TTC549 (cell line): Measurements from ENCODE around the gene SDR42E2.
"Not testable (repeated sequence)": the region's sequence is repeated elsewhere in the genome, so short reads cannot be mapped to it uniquely, and the experiment has no call there.

Experiments
- FAIRE-seq: peaks from 2 replicates; lab custom pipeline; 2012; peaks lifted over from hg19 to GRCh38; lab: Jason Lieb, UNC

Gene SDR42E2

DNA sequence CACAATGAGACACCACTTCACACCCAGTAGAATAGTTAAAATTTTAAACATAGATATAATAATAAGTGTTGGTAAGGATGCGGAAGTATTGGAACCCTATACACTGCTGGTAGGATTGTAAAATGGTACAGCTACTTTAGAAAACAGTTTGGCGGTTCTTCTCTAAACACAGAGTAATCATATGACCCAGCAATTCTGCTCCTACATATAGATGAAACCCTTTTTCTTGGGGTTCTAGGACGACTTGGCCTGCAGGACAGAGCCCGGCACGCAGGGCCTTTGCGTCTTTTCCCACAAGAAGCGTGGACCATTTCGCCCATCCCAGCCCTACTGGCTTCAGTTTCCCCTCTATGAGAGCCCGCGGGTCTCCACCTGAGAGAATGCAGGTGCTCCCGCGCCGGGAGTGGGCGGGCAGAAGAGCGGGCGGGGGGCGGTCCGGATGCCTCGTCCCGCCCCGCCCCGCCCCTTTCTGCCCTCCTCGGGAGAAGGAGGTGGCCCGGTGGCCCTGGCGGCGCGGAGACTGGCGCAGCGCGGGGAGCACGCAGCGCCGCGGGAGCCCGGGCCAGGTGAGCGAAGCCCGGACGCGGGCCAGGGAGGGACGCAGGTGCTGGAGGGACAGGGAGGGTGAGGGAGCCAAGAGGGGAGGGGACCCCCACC lies at the start of gene SDR42E2:
TSS of gene SDR42E2 (plus strand) at position 508 of the 657 bp plus-strand sequence. CDS start 3,077 bp downstream, outside the sequence.
- no peak for FAIRE-seq

GRCh38 chr16:22116095-22116700 lies 46.1 kb upstream of the SDR42E2 start:
- no peak for FAIRE-seq

- FAIRE-seq = no peak
These were observed 44.7 kb upstream of the SDR42E2 start for GRCh38 chr16:22117609-22118008.

DNA sequence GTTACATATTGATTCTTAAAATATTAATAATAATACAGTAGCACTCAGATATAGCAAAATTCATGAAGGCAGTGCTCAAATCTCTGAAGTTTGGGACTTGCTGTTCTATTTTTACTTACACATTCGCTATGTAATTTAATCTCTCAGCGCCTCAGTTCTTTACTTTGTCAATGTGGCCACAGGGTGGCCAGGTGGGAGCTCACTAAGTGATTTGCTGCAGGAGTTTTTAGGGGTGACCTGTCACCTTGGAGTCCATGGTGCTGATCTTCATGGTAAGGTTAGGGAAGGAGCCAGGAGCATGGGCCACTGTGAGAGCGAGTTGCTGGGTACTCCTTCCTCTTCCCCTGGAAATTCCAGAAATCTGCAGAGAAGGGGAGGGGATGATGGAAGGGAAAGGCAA lies 41.9 kb upstream of the SDR42E2 start:
- no peak for FAIRE-seq

DNA sequence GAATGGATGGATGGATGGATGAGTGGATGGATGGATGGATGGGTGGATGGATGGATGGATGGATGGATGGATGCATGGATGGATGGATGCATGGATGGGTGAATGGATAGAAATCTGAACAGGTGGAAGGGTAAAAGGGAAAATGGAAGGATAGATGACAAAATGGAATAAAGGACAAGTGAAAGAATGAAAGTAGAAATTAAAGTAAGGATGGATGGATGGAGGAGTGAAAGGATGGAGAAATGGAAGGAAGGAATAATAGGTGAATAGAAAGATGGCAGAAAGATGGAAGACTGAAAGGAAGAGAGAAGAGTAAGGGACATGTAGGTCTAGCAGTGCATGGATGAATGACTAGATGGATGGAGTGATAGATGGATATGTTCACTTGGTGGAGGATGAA lies 40.1 kb upstream of the SDR42E2 start:
- no peak for FAIRE-seq

- FAIRE-seq = no peak
These were observed 39.2 kb upstream of the SDR42E2 start for GRCh38 chr16:22123146-22123545.

- FAIRE-seq = no peak
These were observed 38.4 kb upstream of the SDR42E2 start for GRCh38 chr16:22123759-22124490.

DNA sequence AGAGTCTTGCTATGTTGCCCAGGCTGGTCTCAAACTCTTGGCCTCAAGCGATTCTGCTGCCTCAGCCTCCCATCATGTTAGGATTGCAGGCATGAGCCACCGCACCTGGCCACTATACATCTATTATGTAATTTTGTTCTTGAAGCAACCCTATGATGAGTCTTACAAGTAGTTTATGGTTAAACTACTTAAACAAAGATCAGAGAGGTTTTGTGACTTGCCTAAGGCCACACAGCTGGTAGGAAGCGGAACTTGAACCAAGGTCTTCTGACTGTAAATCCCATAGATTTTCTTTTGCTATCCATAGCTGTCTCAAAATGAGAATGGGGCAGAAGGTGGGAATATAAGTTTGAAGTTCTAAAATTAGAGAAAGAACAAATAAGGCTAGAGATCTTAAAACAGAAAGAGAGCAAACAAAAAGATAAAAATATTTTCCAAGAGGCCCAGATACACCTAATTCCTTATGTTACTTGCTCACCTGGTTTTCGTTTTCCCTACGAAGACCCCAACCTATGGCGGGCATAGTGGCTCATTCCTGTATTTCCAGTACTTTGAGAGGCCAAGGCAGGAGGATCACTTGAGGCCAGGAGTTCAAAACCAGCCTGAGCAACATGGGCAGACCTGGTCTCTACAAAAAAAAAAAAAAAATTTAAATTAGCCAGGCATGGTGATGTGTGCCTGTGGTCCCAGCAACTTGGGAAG lies 37.6 kb upstream of the SDR42E2 start:
- FAIRE-seq = no peak

- no peak for FAIRE-seq
These were observed 36.2 kb upstream of the SDR42E2 start for GRCh38 chr16:22126037-22126558.

- not testable (repeated sequence) for FAIRE-seq
These were observed 33.8 kb upstream of the SDR42E2 start for GRCh38 chr16:22128537-22128936.

GRCh38 chr16:22130528-22130927 lies 31.8 kb upstream of the SDR42E2 start:
- FAIRE-seq = no peak

GRCh38 chr16:22132801-22133200 lies 29.5 kb upstream of the SDR42E2 start:
- no peak for FAIRE-seq

DNA sequence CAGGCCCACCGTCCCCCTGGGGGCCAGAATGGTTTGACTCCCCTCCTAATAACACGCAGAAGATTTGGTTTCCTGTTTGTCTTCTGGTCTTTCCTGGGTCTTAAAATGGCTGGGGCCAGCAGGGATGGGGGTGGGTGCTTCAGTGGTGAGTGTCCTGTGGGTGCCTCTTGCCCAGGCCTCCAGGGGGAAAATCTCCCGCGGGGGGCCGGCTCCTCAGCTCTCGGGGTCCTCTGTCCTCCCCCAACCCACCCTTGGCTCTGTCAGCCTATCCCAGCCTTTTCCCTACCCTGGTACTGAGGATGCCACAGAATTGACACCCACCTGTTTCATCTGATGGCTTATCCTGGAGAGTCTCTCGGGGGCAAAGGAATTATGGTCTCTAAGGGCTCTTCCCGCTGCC lies 23.8 kb upstream of the SDR42E2 start:
- no peak for FAIRE-seq

GRCh38 chr16:22139008-22139407 lies 23.3 kb upstream of the SDR42E2 start:
- FAIRE-seq = no peak

DNA sequence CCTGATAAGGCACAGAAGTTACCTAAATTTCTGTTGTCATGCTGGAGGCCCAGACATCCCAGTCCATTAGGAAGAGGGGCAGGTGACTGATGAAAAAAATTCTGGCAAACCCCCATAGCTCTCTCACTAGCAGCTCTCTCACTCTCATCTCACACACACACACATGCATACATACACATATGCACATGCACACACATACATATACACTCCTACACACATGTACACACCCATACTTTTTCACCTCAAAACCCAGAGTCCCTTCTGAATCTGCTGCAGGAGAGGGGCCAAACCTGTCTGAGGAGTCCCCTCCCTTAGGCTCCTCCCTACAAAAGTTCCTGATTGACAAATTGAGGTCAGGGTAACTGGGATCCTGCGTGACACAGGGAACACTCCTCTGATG lies 22.6 kb upstream of the SDR42E2 start:
- FAIRE-seq = no peak

DNA sequence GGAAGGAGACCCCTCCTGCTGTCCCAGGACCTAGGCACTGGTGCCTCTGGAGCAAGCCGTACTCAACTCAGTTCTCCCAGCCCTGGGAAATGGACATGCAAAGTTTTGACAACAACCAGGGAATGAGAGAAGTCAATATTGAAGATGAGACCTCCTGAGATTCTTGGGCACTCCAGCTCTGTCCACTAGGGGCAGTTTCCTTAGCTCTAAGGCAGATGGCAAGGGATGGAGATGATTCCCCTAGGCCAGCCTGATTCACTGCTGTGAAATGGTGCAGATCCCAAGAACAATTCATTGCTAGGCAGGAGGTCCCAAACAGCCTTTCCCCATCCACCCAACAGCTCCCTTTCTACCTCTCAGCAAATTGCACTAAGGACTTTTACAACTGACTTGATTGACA lies 20.5 kb upstream of the SDR42E2 start:
- FAIRE-seq = no peak

- no peak for FAIRE-seq
These were observed 17.8 kb upstream of the SDR42E2 start for GRCh38 chr16:22144520-22144919.

GRCh38 chr16:22147853-22148252 lies 14.5 kb upstream of the SDR42E2 start:
- no peak for FAIRE-seq

DNA sequence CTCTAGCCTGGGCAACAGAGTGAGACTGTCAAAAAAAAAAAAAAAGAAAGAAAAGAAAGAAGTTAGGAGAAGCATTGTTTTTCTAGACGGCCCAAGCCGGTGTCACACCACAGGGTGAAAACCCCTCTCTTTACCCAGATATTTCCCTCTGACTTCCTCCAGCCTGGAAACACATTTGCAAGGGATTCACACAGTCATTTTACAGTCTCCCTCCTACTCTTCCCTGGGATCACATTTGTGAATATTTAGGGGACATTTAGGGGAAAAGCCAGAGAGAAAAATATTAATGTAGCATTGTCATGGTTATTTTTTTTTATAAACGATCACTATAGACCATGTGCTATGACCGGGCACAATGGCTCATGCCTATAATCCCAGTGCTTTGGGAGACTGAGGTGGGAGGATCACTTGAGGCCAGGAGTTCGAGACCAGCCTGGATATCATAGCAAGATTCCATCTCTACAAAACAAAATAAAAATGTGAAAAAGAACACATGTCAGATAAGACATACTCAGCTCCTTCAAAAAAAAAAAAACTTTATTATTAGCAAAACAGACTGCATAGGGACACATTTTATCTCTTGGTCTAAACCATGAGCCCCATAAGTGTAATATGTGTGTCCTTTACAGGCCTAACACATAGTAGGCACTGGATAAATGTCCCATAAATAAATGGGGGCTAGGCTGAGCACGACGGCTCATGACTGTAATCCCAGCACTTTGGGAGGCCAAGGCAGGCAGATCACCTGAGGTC lies 10.9 kb upstream of the SDR42E2 start:
- no peak for FAIRE-seq

GRCh38 chr16:22152316-22152715 lies 10.0 kb upstream of the SDR42E2 start:
- FAIRE-seq = no peak

GRCh38 chr16:22153078-22153477 lies 9.2 kb upstream of the SDR42E2 start:
- FAIRE-seq = not testable (repeated sequence)

- FAIRE-seq = no peak
These were observed 905 bp upstream of the SDR42E2 start for GRCh38 chr16:22161401-22161800.
